GM20000 (cell line): Measurements from ENCODE around the gene SLC26A2.

Source experiments
- DNase-seq: peaks from one replicate; pipeline ENCODE4 v3.0.0; 2012; ENCODE audit warnings: low spot score
- TF ChIP-seq, protein P1 (sequence below): IDR thresholded peaks from 2 replicates; pipeline ENCODE4 v1.5.1; 2012; ENCODE audit warnings: mild to moderate bottlenecking, control low read depth; ENCODE audit errors: extremely low read depth, missing control alignments

Gene SLC26A2

DNA sequence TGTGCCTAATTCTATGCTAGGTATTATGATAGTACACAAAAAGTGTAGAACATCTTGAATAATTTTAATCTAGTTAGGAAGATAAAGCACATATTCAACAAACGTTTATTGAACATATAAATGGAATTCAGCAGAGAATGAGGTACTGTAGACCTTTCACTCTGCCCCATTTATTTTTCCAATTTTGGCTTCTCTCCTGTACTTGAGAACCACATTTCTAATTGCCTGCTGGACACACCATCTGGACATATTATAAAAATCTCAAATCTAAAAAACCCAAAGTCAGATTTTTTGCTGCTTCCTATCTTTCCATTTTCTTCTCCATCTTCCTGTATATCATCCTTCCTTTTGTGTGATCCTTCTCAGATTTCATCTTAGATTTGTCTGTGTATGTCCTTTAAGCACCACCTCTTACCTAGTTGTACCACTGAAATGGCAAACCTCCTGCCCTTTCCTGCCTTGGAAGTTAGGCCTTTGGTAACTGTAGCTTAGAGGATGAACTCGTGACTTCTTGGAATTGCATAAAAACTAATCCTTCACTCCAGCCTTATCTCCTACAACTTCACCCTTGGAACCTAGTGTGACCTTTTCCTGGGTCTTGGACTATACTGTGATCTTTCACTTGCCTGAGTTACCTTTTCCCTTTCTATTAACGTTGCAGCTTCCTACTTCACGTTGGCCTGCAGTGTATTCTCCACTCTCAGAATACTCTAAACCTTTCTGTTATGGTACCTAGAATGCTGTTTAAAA, 8.8 kb downstream of the SLC26A2 start:
- DNase-seq = no peak

DNA sequence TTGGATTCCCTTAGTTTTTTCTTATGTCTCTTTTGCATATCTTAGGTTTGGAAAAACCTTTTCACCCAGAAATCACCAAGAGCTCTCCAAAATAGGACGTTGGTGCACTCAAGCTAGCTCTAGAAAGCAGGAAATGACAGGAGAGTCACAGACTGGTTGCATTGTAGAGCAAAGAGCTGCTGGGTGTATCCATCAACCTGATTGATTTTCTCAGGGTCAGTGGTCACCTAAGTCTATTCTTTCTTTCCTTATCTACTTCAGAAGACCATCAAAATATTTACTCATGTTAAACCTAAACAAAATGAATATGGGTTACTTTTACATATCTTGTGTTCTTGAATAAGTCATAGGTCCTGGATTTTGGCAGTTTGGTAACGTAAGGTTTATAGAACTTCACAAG, 14.9 kb downstream of the SLC26A2 start:
- no peak for DNase-seq
- TF ChIP-seq, protein P1, sequence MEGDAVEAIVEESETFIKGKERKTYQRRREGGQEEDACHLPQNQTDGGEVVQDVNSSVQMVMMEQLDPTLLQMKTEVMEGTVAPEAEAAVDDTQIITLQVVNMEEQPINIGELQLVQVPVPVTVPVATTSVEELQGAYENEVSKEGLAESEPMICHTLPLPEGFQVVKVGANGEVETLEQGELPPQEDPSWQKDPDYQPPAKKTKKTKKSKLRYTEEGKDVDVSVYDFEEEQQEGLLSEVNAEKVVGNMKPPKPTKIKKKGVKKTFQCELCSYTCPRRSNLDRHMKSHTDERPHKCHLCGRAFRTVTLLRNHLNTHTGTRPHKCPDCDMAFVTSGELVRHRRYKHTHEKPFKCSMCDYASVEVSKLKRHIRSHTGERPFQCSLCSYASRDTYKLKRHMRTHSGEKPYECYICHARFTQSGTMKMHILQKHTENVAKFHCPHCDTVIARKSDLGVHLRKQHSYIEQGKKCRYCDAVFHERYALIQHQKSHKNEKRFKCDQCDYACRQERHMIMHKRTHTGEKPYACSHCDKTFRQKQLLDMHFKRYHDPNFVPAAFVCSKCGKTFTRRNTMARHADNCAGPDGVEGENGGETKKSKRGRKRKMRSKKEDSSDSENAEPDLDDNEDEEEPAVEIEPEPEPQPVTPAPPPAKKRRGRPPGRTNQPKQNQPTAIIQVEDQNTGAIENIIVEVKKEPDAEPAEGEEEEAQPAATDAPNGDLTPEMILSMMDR = no peak

More for the DNA sequence above, 8.8 kb downstream of the SLC26A2 start:
- TF ChIP-seq, protein P1 = no peak

DNA sequence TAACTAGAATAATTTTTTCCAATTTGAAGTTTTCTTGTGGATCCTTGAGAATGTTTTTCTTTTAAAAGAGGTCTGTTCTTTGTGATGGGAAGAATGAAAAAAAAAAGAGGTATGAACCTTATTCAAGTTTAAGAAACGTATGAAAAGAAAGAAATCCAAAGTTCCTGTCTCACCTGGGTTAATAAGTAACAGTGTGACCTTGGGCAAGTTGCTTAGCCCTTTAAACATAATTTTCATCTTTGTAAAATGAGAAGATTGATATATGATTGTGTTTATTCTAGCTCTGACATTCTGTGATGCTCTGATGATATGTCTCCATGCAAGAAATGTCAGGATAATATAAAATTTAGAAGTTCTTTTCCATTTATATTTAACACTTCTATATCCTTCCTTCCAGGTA, 19.3 kb downstream of the SLC26A2 start:
- TF ChIP-seq, protein P1 = no peak
- no peak for DNase-seq

DNA sequence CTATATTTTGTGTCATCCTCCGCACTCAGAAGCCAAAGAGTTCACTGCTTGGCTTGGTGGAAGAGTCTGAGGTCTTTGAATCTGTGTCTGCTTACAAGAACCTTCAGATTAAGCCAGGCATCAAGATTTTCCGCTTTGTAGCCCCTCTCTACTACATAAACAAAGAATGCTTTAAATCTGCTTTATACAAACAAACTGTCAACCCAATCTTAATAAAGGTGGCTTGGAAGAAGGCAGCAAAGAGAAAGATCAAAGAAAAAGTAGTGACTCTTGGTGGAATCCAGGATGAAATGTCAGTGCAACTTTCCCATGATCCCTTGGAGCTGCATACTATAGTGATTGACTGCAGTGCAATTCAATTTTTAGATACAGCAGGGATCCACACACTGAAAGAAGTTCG, 20.6 kb downstream of the SLC26A2 start:
- TF ChIP-seq, protein P1 = no peak
- no peak for DNase-seq

DNA sequence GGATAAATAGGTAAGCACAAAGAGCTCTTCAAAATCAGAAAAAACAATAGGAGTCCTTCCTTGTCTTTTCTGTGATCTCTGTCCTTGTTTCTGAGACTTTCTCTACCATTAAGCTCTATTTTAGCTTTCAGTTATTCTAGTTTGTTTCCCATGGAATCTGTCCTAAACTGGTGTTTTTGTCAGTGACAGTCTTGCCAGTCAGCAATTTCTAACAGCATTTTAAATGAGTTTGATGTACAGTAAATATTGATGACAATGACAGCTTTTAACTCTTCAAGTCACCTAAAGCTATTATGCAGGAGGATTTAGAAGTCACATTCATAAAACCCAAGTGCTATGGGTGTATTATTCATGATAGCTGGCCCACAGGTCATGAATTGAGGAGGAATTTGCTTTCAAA, 21.9 kb downstream of the SLC26A2 start:
- TF ChIP-seq, protein P1 = no peak
- DNase-seq = no peak

DNA sequence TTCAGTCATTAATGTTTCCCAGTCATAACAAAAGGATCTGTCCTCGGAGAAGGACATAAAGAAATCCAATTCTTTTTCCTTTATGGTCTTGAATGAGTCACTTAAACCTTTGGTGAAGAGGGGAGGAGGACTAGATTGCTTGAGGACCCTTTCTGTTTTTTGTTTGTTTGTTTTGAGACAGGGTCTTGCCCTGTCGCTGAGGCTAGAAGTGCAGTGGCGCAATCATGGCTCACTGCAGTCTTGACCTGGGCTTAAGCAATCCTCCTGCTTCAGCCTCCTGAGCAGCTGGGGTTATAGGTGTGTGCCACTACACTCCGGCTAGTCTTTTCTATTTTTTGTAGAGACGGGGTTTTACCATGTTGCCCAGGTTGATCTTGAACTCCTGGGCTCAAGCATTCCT, 27.6 kb downstream of the SLC26A2 start:
- TF ChIP-seq, protein P1 = no peak
- DNase-seq = no peak

DNA sequence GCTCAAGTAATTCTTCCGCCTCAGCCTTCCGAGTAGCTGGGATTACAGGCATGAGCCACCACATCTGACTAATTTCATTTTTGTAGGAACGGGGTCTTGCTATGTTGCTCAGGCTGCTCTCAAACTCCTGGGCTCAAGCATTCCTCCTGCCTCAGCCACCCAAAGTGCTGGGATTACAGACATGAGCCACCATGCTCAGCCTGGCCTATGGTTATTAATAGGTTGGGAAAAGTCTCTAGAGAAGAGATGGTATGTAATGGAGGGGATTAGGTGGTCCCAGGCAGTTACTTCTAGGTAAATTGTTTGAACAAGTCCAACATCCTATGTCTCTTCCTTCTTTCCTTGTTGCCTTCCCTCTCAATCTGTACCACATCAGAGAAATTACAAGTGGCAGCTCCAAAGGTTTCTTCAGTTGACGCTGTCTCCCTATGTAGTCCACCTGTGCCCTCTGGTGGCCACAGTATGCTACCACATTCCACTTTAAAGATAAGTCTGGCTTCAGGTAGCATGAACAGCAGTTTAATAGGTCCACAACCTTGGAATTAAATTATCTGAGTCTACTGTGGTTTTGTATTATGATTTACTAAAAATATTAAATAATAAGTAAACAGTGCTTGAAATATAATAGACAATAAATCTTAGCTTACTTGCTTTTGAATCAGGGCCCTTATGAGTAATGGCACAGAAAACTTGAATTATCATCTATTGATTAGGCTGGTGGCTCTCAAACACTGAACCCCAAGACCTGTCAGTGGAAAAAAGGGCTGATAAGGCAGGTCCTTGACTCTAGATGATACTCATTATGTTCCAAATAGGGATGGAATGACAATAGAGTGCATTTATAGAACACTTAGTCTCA, 30.2 kb downstream of the SLC26A2 start:
- TF ChIP-seq, protein P1 = peak; percentile 94
- DNase-seq = peak; percentile 73
